ENCODE data around the gene RPS18. TPM values are rescaled to one million over a fixed set of nuclear protein-coding genes. Genes with fewer than 3 reads are reported as not detected.

Gene RPS18
- total and polyA plus RNA-seq, 9 of the 15 experiments (the other 6 are each of a cell fraction or from before 2014, with no cell fraction given): 5,023 to 17,516 (median 8,131) TPM

DNA sequence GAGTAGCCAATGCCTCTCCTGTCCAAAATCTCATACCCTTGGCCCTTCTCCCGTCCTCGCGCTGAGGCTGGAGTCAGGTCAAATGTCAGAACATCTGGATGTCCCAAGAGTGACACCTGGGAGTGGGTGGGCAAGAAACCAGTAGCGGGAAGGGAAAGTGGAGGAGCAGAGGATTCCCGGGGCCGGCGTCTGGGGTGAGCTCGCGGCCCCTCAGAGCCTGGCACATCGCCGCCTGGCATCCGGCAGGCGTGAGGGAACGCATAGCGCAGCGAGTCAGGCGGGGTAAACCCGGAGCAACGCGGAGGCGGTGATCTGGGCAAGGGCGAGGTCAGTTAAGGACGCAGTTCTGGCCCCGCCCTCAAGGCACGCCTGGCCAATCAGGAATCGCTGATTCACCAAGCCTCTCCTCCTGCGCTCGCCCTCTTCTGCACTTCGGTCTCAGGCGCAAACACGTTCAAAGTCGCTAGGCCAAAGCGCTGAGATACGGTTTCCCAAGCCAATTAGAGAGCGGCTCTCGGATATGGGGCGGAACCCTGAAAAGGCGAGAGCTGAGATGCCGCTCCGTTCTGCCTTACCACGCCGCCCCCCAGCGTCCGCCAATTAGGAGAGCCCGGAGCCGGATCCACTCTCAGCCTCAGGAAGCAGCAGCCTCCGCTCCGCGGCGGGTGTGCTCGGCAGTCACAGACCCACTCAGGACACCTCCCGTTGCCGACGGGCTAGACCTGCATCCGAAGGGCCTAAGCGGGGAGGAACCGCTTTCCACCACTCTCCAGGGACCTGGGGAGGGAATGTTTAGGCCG, 22.7 kb upstream of the RPS18 start (continued):
- TF ChIP-seq, protein P1, sequence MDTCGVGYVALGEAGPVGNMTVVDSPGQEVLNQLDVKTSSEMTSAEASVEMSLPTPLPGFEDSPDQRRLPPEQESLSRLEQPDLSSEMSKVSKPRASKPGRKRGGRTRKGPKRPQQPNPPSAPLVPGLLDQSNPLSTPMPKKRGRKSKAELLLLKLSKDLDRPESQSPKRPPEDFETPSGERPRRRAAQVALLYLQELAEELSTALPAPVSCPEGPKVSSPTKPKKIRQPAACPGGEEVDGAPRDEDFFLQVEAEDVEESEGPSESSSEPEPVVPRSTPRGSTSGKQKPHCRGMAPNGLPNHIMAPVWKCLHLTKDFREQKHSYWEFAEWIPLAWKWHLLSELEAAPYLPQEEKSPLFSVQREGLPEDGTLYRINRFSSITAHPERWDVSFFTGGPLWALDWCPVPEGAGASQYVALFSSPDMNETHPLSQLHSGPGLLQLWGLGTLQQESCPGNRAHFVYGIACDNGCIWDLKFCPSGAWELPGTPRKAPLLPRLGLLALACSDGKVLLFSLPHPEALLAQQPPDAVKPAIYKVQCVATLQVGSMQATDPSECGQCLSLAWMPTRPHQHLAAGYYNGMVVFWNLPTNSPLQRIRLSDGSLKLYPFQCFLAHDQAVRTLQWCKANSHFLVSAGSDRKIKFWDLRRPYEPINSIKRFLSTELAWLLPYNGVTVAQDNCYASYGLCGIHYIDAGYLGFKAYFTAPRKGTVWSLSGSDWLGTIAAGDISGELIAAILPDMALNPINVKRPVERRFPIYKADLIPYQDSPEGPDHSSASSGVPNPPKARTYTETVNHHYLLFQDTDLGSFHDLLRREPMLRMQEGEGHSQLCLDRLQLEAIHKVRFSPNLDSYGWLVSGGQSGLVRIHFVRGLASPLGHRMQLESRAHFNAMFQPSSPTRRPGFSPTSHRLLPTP (IDR thresholded peaks at IDR 0.05; ENCODE audit: borderline replicate concordance, extremely low read depth, insufficient read length): no peak
- TF ChIP-seq PCBP2 (IDR thresholded peaks at IDR 0.05; ENCODE audit: low read depth, low read length, poor library complexity, severe bottlenecking): no peak
- TF ChIP-seq DDX20 (tag; IDR thresholded peaks at IDR 0.05; ENCODE audit: low read depth): no peak
- TF ChIP-seq EGR1 (conservative IDR thresholded peaks at IDR 0.05): peak; percentile 97
- TF ChIP-seq MEF2D (tag; conservative IDR thresholded peaks at IDR 0.05; ENCODE audit: low read depth): no peak
- peak; percentile 29 to 83; a peak in 2 of 4 replicates for TF ChIP-seq TEAD1 (CRISPR knock-in tag; IDR thresholded peaks at IDR 0.05)
- TF ChIP-seq KDM4B (IDR thresholded peaks at IDR 0.05; ENCODE audit: borderline replicate concordance in 2 of 2, low read depth in 1 of 2): no peak
- TF ChIP-seq, protein P2, sequence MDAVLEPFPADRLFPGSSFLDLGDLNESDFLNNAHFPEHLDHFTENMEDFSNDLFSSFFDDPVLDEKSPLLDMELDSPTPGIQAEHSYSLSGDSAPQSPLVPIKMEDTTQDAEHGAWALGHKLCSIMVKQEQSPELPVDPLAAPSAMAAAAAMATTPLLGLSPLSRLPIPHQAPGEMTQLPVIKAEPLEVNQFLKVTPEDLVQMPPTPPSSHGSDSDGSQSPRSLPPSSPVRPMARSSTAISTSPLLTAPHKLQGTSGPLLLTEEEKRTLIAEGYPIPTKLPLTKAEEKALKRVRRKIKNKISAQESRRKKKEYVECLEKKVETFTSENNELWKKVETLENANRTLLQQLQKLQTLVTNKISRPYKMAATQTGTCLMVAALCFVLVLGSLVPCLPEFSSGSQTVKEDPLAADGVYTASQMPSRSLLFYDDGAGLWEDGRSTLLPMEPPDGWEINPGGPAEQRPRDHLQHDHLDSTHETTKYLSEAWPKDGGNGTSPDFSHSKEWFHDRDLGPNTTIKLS (IDR thresholded peaks at IDR 0.05; ENCODE audit: borderline replicate concordance, low read depth): peak; percentile 30; the same call in 1 of the 2 replicates
- TF ChIP-seq, protein P3, sequence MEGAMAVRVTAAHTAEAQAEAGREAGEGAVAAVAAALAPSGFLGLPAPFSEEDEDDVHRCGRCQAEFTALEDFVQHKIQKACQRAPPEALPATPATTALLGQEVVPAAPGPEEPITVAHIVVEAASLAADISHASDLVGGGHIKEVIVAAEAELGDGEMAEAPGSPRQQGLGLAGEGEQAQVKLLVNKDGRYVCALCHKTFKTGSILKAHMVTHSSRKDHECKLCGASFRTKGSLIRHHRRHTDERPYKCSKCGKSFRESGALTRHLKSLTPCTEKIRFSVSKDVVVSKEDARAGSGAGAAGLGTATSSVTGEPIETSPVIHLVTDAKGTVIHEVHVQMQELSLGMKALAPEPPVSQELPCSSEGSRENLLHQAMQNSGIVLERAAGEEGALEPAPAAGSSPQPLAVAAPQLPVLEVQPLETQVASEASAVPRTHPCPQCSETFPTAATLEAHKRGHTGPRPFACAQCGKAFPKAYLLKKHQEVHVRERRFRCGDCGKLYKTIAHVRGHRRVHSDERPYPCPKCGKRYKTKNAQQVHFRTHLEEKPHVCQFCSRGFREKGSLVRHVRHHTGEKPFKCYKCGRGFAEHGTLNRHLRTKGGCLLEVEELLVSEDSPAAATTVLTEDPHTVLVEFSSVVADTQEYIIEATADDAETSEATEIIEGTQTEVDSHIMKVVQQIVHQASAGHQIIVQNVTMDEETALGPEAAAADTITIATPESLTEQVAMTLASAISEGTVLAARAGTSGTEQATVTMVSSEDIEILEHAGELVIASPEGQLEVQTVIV (CRISPR knock-in tag; IDR thresholded peaks at IDR 0.05; ENCODE audit: borderline replicate concordance): no peak
- no peak for TF ChIP-seq ZNF165 (CRISPR knock-in tag; IDR thresholded peaks at IDR 0.05; ENCODE audit: borderline replicate concordance)
- no peak for TF ChIP-seq BDP1 (IDR thresholded peaks at IDR 0.05; ENCODE audit: insufficient read depth, insufficient read length)
- TF ChIP-seq TCF3 (CRISPR knock-in tag; IDR thresholded peaks at IDR 0.05): peak; percentile 21; the same call in 1 of the 2 replicates
- 0 out of 2 replicates have a peak, but pooled peaks have one; percentile 16 for TF ChIP-seq PYGO2 (tag; IDR thresholded peaks at IDR 0.05)
- TF ChIP-seq NCOA1 (IDR thresholded peaks at IDR 0.05; ENCODE audit: low read depth): peak; percentile 85
- TF ChIP-seq, protein P4, sequence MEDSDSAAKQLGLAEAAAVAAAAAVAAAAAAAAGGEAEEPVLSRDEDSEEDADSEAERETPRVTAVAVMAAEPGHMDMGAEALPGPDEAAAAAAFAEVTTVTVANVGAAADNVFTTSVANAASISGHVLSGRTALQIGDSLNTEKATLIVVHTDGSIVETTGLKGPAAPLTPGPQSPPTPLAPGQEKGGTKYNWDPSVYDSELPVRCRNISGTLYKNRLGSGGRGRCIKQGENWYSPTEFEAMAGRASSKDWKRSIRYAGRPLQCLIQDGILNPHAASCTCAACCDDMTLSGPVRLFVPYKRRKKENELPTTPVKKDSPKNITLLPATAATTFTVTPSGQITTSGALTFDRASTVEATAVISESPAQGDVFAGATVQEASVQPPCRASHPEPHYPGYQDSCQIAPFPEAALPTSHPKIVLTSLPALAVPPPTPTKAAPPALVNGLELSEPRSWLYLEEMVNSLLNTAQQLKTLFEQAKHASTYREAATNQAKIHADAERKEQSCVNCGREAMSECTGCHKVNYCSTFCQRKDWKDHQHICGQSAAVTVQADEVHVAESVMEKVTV (CRISPR knock-in tag; IDR thresholded peaks at IDR 0.05): no peak
- TF ChIP-seq SMARCC2 (IDR thresholded peaks at IDR 0.05; ENCODE audit: low read depth): no peak
- TF ChIP-seq HSF4 (CRISPR knock-in tag; IDR thresholded peaks at IDR 0.05; ENCODE audit: borderline replicate concordance): no peak
- no peak for TF ChIP-seq TGIF2 (CRISPR knock-in tag; IDR thresholded peaks at IDR 0.05)
- TF ChIP-seq MCM3 (IDR thresholded peaks at IDR 0.05): no peak

All from K562 (cell line).